ENCODE results near the gene CD34. TPM values are rescaled to one million over a fixed set of nuclear protein-coding genes. Genes with fewer than 3 reads are reported as not detected.
A peak's percentile ranks its signal among the peaks of the same experiment; 100 is the strongest.

Gene CD34
- total and polyA plus RNA-seq, 2 donors, result 42.5 to 83.2 TPM

DNA sequence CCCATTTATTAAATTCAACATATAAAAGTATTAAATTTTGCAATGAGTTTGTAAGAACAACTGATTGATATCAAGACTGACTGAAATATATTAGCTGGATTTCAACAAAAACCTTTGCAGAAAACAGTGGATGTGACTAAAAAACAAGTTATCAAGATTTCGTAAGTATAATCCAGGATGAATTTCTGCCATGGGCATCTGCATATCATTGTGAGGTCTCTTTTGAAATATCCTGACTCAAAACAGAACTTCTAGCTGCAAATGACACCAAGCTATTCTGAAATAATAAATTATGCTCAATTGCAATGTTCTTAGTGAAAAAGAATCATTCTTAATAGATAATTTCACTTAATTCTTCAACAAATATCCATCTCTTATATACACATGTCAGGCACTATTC is 52.6 kb downstream of the CD34 start:
- H3K4me1 ChIP-seq (ENCODE audit: insufficient read depth), result peaks cover 2% of the 10 kb centered on the region
- DNase-seq (ENCODE audit: extremely low spot score), result no peak
- WGBS, result 73% methylated on average over 1 of the region's 1 CpG
- H3K4me3 ChIP-seq (ENCODE audit: low read depth, low read length), result no peak overlapping the region
- H3K36me3 ChIP-seq (ENCODE audit: insufficient read depth), result no peaks in the 10 kb centered on the region
- no peak overlapping the region for H3K27ac ChIP-seq (ENCODE audit: low read depth)

DNA sequence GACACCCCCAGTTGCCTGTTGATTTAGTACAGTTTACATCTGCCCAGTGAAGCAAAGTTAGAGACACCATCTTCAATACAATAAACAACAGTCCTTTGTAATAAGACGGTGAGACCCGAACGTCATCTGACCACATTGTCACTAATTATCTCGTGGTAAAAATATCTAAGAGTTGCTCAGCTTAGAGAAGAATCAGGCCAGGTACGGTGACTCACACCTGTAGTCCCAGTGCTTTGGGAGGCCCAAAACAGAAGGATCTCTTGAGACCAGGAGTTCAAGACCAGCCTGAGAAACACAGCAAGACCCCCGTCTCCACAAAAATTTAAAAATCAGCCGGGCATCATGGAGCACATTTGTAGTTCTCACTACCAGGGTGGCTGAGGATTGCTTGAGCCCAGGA is 53.5 kb downstream of the CD34 start:
- Histone ChIP-seq H3K36me3 (ENCODE audit: insufficient read depth) (no peaks in the 10 kb centered on the region), H3K4me3 (ENCODE audit: low read depth, low read length) (no peak overlapping the region), H3K4me1 (ENCODE audit: insufficient read depth) (peaks cover 2% of the 10 kb centered on the region), H3K27ac (ENCODE audit: low read depth) (no peak overlapping the region)
- DNase-seq (ENCODE audit: extremely low spot score), result no peak
- WGBS, result 91% methylated on average over 7 of the region's 7 CpGs

DNA sequence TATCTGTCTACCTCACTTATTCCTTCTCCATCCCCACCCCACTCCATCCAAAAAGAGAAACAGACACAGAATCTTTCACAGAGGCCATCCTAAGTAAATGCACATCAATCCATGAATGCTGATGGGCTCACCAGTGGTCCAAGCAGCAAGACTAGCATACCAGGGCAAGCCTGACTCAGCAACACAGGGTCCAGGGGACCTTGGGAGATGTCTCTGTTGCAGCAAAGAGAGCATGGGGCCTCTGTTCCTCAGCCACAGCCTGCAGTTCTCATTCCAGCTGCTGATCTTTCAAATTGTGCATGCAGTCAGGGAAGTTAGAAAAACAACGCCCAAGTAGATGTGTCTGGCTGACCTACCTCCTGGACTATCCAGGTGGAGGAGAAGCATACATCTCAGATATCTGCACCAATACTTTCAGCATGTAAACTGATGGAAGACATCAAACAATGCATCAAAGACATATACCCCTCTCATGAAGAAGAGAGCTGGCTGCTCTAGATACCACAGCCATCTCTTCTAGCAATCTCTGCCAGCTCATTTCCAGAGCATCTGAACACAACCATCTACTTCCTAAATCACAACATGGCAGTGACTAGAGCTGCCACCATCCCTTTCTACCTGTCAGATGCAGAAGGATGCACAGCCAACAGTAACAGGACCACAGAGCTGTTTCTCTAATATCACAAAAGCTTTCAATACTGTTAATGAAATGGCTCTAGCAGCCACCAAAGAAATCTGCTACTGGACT is 54.5 kb downstream of the CD34 start:
- Histone ChIP-seq H3K4me1 (ENCODE audit: insufficient read depth) (peaks cover 2% of the 10 kb centered on the region), H3K27ac (ENCODE audit: low read depth) (no peak overlapping the region), H3K4me3 (ENCODE audit: low read depth, low read length) (no peak overlapping the region), H3K36me3 (ENCODE audit: insufficient read depth) (no peaks in the 10 kb centered on the region)
- DNase-seq (ENCODE audit: extremely low spot score), result no peak
- WGBS, result 89% methylated on average over 1 of the region's 1 CpG

DNA sequence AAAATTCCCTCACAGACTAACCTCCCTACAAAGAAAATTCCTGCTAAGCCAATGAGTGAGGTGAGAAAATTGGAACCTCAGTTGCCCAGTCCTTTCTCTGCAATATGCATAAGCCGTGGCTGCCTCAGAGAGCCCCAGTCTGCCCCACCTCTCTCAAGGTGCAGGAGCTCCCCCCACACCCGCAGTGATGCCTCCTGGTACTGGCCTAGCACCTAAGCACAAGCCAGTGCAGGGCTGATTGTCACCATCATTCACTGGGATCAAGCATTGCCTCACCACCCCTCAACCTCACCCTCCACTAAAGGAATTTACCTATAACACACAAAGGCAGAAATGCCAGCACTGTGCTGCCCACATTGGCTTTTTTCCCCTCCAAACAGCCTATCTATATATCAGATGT is 56.9 kb downstream of the CD34 start:
- Histone ChIP-seq H3K27ac (ENCODE audit: low read depth) (peak overlapping the region; percentile 26), H3K4me1 (ENCODE audit: insufficient read depth) (peaks cover 2% of the 10 kb centered on the region), H3K36me3 (ENCODE audit: insufficient read depth) (no peaks in the 10 kb centered on the region), H3K4me3 (ENCODE audit: low read depth, low read length) (no peak overlapping the region)
- whole genome bisulfite sequencing, result 97% methylated on average over 2 of the region's 2 CpGs
- no peak for DNase-seq (ENCODE audit: extremely low spot score)

DNA sequence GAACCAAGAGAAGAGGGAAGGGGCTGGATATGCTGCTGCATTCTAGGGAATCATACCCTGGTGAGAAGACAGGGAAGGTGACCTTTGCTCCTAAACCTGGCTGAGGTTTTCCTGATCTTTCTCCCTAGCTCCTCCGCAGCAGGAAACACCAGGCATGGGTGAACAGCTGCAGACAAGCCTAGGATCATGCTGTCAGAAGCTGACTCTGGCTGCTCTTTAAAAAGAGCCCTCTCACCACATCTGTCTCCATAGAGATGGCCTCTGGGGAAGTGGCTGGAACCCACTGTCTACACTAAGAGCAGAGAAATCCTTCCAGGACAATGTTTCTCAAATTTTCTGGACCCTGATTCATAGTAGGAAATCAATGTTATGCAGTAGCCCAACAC is 57.6 kb downstream of the CD34 start:
- Histone ChIP-seq H3K4me1 (ENCODE audit: insufficient read depth) (peaks cover 2% of the 10 kb centered on the region), H3K36me3 (ENCODE audit: insufficient read depth) (no peaks in the 10 kb centered on the region), H3K27ac (ENCODE audit: low read depth) (no peak overlapping the region), H3K4me3 (ENCODE audit: low read depth, low read length) (no peak overlapping the region)
- DNase-seq (ENCODE audit: extremely low spot score), result no peak
- 50% methylated on average over 1 of the region's 1 CpG for WGBS

DNA sequence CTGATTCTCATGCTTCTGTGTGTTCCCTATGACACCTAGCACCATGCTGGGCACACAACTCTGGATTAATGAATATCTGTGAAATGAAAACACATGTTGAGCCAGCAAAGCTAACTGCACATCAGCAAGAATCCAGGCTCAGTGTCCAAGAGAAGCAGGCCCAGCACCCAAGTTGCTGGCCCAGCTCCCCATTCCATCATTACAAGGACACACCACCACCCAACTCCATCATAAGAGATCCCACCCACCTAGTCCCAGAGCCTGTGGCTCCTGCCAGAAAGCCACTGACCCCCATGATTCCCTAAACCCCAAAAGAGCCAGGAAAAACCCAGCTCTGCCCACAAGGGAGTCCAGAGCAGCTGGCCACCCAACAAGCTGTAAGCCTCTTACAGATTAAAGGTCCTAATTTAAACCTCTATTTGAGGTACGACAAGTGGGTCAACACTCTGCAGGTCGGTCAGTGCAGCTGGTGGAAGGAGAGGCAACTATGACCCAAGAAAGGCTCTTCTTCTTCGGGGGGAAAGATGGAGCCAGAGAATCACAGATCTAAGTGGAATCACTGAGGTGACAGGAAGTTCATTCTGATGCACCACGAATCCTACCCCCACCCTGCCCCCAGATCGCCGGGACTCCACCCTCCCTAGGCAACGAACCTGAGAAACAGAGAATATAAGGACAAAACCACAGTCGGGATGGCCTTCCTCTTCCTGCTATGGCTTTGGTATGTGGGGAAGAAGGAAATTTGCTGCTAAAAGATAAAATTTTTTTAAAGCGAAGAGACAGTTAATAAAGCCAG is 58.2 kb downstream of the CD34 start:
- H3K4me3 ChIP-seq (ENCODE audit: low read depth, low read length), result no peak overlapping the region
- H3K36me3 ChIP-seq (ENCODE audit: insufficient read depth), result no peaks in the 10 kb centered on the region
- no peak for DNase-seq (ENCODE audit: extremely low spot score)
- peaks cover 2% of the 10 kb centered on the region for H3K4me1 ChIP-seq (ENCODE audit: insufficient read depth)
- H3K27ac ChIP-seq (ENCODE audit: low read depth), result no peak overlapping the region
- WGBS, result 66% methylated on average over 9 of the region's 9 CpGs

DNA sequence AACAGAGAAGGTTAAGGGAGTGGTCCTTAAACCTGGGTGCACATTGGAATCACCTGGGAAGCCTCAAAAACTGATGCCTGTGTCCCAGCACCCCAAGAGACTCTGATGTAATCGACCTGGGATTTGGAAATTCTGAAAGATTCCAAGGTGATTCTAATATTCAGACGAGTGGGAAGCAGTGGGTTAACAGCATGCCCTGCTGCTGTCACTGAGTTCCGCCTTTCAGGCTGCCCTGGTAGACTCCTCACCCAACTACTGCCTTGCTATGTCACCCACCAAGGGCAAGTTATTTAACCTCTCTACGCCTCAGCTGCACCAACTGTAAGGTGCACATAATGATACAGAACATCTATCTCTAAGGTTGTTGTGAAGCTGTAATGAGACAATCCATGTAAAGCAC is 59.2 kb downstream of the CD34 start:
- Histone ChIP-seq H3K27ac (ENCODE audit: low read depth) (no peak overlapping the region), H3K36me3 (ENCODE audit: insufficient read depth) (no peaks in the 10 kb centered on the region), H3K4me1 (ENCODE audit: insufficient read depth) (peaks cover 2% of the 10 kb centered on the region), H3K4me3 (ENCODE audit: low read depth, low read length) (no peak overlapping the region)
- no peak for DNase-seq (ENCODE audit: extremely low spot score)
- WGBS, result 85% methylated on average over 4 of the region's 4 CpGs

DNA sequence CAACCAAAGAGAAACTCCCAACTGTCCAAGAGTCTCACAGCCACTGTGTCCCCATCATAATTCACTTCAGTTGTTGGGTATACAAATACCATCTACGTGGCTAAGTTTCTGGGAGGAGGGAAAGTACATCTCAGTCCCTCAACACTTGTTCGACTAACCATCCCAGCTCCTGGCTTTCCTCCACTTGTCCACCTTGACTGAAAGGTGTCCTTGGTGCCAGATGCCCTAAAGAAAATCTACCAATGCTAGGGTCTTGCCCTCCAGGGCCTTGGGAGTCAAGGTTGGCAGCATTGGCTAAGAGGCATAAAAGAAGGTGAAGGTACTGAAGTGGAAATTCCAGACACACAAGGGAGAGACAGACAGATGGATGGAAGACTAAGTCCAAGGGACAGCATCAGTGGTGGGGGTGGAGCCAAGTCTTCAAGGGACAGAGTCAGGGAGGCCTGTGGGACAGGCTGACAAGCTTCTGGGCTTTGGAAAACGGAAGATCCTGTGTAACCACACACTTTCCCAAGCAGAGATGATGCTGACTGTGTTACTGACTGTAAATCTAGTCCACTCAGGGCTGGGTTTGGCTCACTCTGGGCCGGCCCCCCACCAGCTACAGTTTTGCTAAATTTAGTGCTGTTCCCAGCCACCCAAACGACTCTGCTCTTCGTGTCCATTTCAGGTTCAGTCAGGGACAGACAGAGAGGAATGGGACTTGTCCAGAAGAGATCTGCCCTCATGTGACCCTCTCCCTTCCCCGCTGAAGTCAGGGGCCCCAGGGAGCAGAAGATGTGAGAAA is 60.1 kb downstream of the CD34 start:
- no peaks in the 10 kb centered on the region for H3K36me3 ChIP-seq (ENCODE audit: insufficient read depth)
- H3K4me3 ChIP-seq (ENCODE audit: low read depth, low read length), result no peak overlapping the region
- H3K4me1 ChIP-seq (ENCODE audit: insufficient read depth), result peaks cover 2% of the 10 kb centered on the region
- no peak for DNase-seq (ENCODE audit: extremely low spot score)
- H3K27ac ChIP-seq (ENCODE audit: low read depth), result no peak overlapping the region
- WGBS, result 81% methylated on average over 7 of the region's 7 CpGs

DNA sequence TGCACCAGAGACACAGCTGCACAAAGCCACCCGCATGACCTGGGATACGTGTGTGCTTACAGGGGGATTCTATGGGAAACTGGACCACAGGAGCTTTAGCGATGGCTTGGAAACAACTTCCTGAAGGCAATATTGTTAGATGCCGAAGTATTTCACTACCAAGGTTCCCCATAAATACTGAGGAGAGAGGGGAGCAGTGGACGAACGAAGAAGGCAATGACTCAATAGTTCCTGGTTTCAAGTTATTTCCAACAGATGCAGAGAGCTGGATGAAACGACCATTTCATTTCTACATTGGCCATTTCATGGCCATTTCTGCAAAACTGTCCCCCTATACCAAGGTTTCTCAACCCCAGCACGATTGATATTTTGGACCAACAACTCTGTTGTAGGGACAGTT is 61.3 kb downstream of the CD34 start:
- Histone ChIP-seq H3K27ac (ENCODE audit: low read depth) (no peak overlapping the region), H3K4me1 (ENCODE audit: insufficient read depth) (peaks cover 2% of the 10 kb centered on the region)

DNA sequence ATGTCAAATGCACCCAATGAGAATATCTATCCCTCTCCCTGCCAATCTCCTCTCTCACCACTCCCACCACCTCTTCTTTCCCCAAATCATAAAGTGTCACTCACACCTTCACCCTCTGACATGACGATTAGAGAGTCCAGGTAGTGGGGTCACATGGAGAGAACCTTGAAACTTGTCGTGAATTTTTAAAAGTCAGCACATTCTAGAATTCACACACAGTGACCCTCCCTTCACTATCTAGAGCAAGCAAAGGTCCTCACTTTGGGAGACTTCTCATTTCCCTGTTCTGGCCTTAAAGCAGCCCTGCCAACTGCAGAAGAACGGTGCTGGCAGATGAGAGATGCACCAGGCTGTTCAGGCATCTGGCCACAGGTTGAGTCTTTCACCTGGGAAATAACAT is 61.9 kb downstream of the CD34 start:
- H3K4me1 ChIP-seq (ENCODE audit: insufficient read depth), result peaks cover 1% of the 10 kb centered on the region
- no peak overlapping the region for H3K4me3 ChIP-seq (ENCODE audit: low read depth, low read length)
- 72% methylated on average over 3 of the region's 3 CpGs for WGBS
- DNase-seq (ENCODE audit: extremely low spot score), result no peak
- H3K36me3 ChIP-seq (ENCODE audit: insufficient read depth), result no peaks in the 10 kb centered on the region
- no peak overlapping the region for H3K27ac ChIP-seq (ENCODE audit: low read depth)

More for the DNA sequence above, 61.3 kb downstream of the CD34 start:
- no peaks in the 10 kb centered on the region for H3K36me3 ChIP-seq (ENCODE audit: insufficient read depth)
- H3K4me3 ChIP-seq (ENCODE audit: low read depth, low read length), result no peak overlapping the region
- DNase-seq (ENCODE audit: extremely low spot score), result no peak
- WGBS, result 85% methylated on average over 8 of the region's 8 CpGs

DNA sequence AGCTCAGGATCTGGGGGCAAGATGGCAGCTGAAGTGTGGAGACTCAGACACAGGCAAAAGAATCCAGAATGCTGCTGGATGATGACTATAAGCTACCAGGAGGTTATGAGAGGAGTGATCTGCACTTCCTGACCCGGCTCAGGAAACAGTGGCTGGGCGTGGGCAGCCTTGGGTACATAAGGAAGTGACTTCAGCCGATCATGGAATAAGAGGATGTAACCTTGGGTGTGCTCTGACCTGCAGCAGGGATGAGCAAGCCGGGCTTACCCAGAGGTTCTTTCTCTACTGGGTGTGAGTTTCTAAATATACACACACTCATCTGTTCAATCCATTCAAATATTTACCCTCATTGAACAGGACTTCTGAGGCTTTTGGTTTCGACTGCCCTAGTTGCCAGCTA is 62.7 kb downstream of the CD34 start:
- Histone ChIP-seq H3K27ac (ENCODE audit: low read depth) (peak overlapping the region; percentile 89), H3K4me1 (ENCODE audit: insufficient read depth) (no peaks in the 10 kb centered on the region), H3K4me3 (ENCODE audit: low read depth, low read length) (no peak overlapping the region), H3K36me3 (ENCODE audit: insufficient read depth) (no peaks in the 10 kb centered on the region)
- no peak for DNase-seq (ENCODE audit: extremely low spot score)
- WGBS, result 69% methylated on average over 5 of the region's 5 CpGs

DNA sequence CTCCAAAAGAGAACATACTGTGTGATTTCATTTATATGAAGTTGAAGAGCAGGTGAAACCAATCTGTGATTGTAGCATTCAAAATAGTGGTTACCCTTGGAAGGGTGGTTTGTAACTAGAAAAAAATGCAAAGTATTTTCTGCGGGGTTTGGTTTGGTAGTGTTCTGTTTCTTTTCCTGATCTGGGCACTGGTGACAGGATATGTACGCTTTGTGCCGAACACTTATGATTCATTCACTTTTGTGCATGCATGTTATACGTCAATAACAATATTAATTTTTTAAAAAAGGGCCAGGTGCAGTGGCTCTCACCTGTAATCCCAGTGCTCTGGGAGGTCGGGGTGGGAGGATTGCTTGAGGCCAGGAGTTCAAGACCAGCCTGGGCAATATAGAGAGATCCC is 63.8 kb downstream of the CD34 start:
- Histone ChIP-seq H3K27ac (ENCODE audit: low read depth) (no peak overlapping the region), H3K36me3 (ENCODE audit: insufficient read depth) (no peaks in the 10 kb centered on the region), H3K4me3 (ENCODE audit: low read depth, low read length) (no peak overlapping the region), H3K4me1 (ENCODE audit: insufficient read depth) (no peaks in the 10 kb centered on the region)
- 93% methylated on average over 5 of the region's 5 CpGs for WGBS
- no peak for DNase-seq (ENCODE audit: extremely low spot score)

DNA sequence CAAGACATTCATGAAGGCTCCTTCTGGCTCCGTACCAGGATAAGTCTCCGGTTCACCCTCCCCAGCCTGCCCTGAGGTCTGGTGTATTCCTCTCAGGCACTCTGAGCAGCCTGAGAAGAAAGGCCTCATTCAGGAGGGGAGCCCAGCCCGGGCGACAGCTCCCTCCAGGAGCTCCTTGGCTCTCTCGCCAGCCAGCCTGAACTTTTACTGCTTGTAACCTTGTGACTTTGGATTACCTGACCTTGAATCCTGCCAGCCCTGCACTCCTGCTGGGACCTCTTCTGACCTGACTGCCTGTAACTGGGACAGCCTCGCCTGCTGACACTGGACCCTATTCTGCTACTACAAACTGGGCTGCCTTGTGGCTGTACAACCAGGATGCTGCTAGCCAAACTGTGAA is 65.8 kb downstream of the CD34 start:
- Histone ChIP-seq H3K4me3 (ENCODE audit: low read depth, low read length) (no peak overlapping the region), H3K27ac (ENCODE audit: low read depth) (no peak overlapping the region), H3K36me3 (ENCODE audit: insufficient read depth) (no peaks in the 10 kb centered on the region), H3K4me1 (ENCODE audit: insufficient read depth) (no peaks in the 10 kb centered on the region)
- no peak for DNase-seq (ENCODE audit: extremely low spot score)
- WGBS, result 81% methylated on average over 6 of the region's 6 CpGs

DNA sequence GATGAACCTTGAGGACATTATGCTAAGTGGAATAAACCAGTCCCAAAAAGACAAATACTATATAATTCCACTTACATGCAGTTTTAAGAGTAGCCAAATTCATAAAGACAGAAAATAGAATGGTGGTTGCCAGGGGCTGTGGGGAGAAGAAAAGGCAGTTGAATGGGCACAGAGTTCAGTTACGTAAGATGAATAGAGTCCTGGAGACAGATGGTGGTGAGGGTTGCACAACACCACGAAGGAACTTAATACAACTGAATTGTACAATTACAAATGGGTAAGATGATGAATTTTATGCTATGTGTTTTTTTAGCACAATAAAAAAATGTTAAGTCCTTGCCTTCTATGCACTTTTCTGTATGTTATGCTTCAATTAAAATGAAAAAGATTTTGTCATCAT is 66.6 kb downstream of the CD34 start:
- H3K4me1 ChIP-seq (ENCODE audit: insufficient read depth), result no peaks in the 10 kb centered on the region
- no peaks in the 10 kb centered on the region for H3K36me3 ChIP-seq (ENCODE audit: insufficient read depth)
- DNase-seq (ENCODE audit: extremely low spot score), result no peak
- H3K4me3 ChIP-seq (ENCODE audit: low read depth, low read length), result no peak overlapping the region
- H3K27ac ChIP-seq (ENCODE audit: low read depth), result no peak overlapping the region
- WGBS, result 88% methylated on average over 2 of the region's 2 CpGs

Data from urinary bladder (tissue), 4 donors.